ENCODE data around the gene PER2. TPM values are rescaled to one million over a fixed set of nuclear protein-coding genes. Genes with fewer than 3 reads are reported as not detected.

PER2 gene
- total and polyA plus RNA-seq, 2 of the 13 experiments (the other 11 are each of a cell fraction or from before 2014, with no cell fraction given): 5.1 to 9.4 TPM

- no peak for TF ChIP-seq ZNF639 (CRISPR knock-in tag; conservative IDR thresholded peaks at IDR 0.05)
- TF ChIP-seq ZBED4 (CRISPR knock-in tag; IDR thresholded peaks at IDR 0.05; ENCODE audit: borderline replicate concordance): no peak
- no peak for TF ChIP-seq FOXK2 (IDR thresholded peaks at IDR 0.05)
- TF ChIP-seq ZNF644 (CRISPR knock-in tag; IDR thresholded peaks at IDR 0.05; ENCODE audit: low read depth): no peak
- TF ChIP-seq ZNF383 (CRISPR knock-in tag; IDR thresholded peaks at IDR 0.05; ENCODE audit: borderline replicate concordance): no peak
- TF ChIP-seq POGK (CRISPR knock-in tag; conservative IDR thresholded peaks at IDR 0.05): 0 out of 2 replicates have a peak, but pooled peaks have one; percentile 16
- TF ChIP-seq KLF16 (CRISPR knock-in tag; IDR thresholded peaks at IDR 0.05): no peak
- TF ChIP-seq NCOA2 (CRISPR knock-in tag; IDR thresholded peaks at IDR 0.05): no peak; the same call in 1 of the 2 replicates
- 0 out of 2 replicates have a peak, but pooled peaks have one; percentile 20 for TF ChIP-seq JUN (CRISPR knock-in tag; IDR thresholded peaks at IDR 0.05)
- no peak for TF ChIP-seq KMT2A (CRISPR knock-in tag; IDR thresholded peaks at IDR 0.05)
- no peak for TF ChIP-seq ZNF747 (CRISPR knock-in tag; IDR thresholded peaks at IDR 0.05; ENCODE audit: borderline replicate concordance)
- no peak for TF ChIP-seq PCBP2 (optimal IDR thresholded peaks at IDR 0.05; ENCODE audit: low read depth, low read length, poor library complexity, severe bottlenecking)
- no peak for TF ChIP-seq MAFF (IDR thresholded peaks at IDR 0.05; ENCODE audit: low read depth, low read length)
- TF ChIP-seq, protein P1, sequence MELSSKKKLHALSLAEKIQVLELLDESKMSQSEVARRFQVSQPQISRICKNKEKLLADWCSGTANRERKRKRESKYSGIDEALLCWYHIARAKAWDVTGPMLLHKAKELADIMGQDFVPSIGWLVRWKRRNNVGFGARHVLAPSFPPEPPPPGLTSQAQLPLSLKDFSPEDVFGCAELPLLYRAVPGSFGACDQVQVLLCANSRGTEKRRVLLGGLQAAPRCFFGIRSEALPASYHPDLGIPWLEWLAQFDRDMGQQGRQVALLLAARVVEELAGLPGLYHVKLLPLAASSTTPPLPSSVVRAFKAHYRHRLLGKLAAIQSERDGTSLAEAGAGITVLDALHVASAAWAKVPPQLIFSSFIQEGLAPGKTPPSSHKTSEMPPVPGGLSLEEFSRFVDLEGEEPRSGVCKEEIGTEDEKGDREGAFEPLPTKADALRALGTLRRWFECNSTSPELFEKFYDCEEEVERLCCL (CRISPR knock-in tag; IDR thresholded peaks at IDR 0.05; ENCODE audit: borderline replicate concordance): no peak
- no peak for TF ChIP-seq ZNF264 (CRISPR knock-in tag; IDR thresholded peaks at IDR 0.05)
- TF ChIP-seq ARNTL (CRISPR knock-in tag; IDR thresholded peaks at IDR 0.05): no peak
- no peak for TF ChIP-seq SNAPC5 (CRISPR knock-in tag; IDR thresholded peaks at IDR 0.05; ENCODE audit: borderline replicate concordance)
- TF ChIP-seq MNT (IDR thresholded peaks at IDR 0.05): no peak
Observed at GRCh38 chr2:238239863-238240756, 48.3 kb downstream of the PER2 start, which contains the start of gene HES6 (continued).
